Heart left ventricle (tissue), 13 donors: ENCODE measurements around the gene IL1RAPL1.

ENCODE experiments used
- POLR2A ChIP-seq, 2 donors: fragments of 450-650 bp; IDR thresholded peaks; one replicate each; pipeline ENCODE4 v1.6.1; 2017; ENCODE audit warnings: antibody characterized with exemption in 2 of 2, mild to moderate bottlenecking in 2 of 2, moderate library complexity in 2 of 2
- TF ChIP-seq, protein P1 (sequence below), 12 donors: fragments of 200-600 bp; sonication (generic) in 4 of 12; IDR thresholded peaks; one replicate each; pipeline versions ENCODE4 v1.5.0 to v1.8.0; 2018 to 2022; ENCODE audit warnings: antibody characterized with exemption in 12 of 12, mild to moderate bottlenecking in 5 of 12
- donor health status: ischemic (EF 13 %, LVEDD 7.1; RV severe dilation, severe dysfunction).
- donor health status: DM: no; HTN: yes; CAD: no.
- donor health status: DM: no; HTN: no; CAD: no.
- donor health status: ischemic (EF 25% LVEDD 6.9; RV normal size, moderate dysfunction).
- donor health status: ischemic (EF 25% LVEDD 5.7; RV mildly dilated, moderate dysfunction).
- donor health status: ischemic (EF 35%, LVEDD 5.7; RV mildly dilated, moderate dysfunction).
- donor health status: nonischemic (EF 11% LVEDD 7.7; RV severe dilation, severe dysfunction).
- donor health status: DM: yes; HTN: yes; CAD: no.
- donor health status: PGD.
- donor health status: ischemic (EF 29% LVEDD 5.4; RV normal size, mild dysfunction).
- donor health status: nonischemic (EF 23%, LVEDD 6.1; RV moderate dilation, normal function).

GRCh38 chrX:28701222-28701621 lies 114.0 kb downstream of the IL1RAPL1 start:
- TF ChIP-seq, protein P1, sequence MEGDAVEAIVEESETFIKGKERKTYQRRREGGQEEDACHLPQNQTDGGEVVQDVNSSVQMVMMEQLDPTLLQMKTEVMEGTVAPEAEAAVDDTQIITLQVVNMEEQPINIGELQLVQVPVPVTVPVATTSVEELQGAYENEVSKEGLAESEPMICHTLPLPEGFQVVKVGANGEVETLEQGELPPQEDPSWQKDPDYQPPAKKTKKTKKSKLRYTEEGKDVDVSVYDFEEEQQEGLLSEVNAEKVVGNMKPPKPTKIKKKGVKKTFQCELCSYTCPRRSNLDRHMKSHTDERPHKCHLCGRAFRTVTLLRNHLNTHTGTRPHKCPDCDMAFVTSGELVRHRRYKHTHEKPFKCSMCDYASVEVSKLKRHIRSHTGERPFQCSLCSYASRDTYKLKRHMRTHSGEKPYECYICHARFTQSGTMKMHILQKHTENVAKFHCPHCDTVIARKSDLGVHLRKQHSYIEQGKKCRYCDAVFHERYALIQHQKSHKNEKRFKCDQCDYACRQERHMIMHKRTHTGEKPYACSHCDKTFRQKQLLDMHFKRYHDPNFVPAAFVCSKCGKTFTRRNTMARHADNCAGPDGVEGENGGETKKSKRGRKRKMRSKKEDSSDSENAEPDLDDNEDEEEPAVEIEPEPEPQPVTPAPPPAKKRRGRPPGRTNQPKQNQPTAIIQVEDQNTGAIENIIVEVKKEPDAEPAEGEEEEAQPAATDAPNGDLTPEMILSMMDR (IDR thresholded peaks at IDR 0.05), result peak in 1 of 12 donors; percentile 10
- TF ChIP-seq POLR2A (IDR thresholded peaks at IDR 0.05), result no peak
